BLaER1 (cell line): ENCODE results near the gene LRRC4B.
"Not testable (repeated sequence)": the region's sequence is repeated elsewhere in the genome, so short reads cannot be mapped to it uniquely, and the experiment has no call there.

ENCODE experiments used
- H3K27ac ChIP-seq: shearing (Covaris generic); formaldehyde crosslinking; 2 replicates; pipeline ENCODE4 v1.8.1; 2022
- H3K27me3 ChIP-seq: shearing (Covaris generic); formaldehyde crosslinking; 2 replicates; pipeline ENCODE4 v1.8.1; 2022
- H3K36me3 ChIP-seq: shearing (Covaris generic); formaldehyde crosslinking; 2 replicates; pipeline ENCODE4 v1.8.1; 2022
- H3K4me1 ChIP-seq: shearing (Covaris generic); formaldehyde crosslinking; 2 replicates; pipeline ENCODE4 v1.8.1; 2022
- H3K4me2 ChIP-seq: shearing (Covaris generic); formaldehyde crosslinking; 2 replicates; pipeline ENCODE4 v1.8.1; 2022
- H3K4me3 ChIP-seq: shearing (Covaris generic); formaldehyde crosslinking; 2 replicates; pipeline ENCODE4 v1.8.1; 2022
- H3K9ac ChIP-seq: shearing (Covaris generic); formaldehyde crosslinking; 2 replicates; pipeline ENCODE4 v1.8.1; 2022
- H3K9me3 ChIP-seq: shearing (Covaris generic); formaldehyde crosslinking; 2 replicates; pipeline ENCODE4 v1.8.1; 2022
- H4K20me1 ChIP-seq: shearing (Covaris generic); formaldehyde crosslinking; 2 replicates; pipeline ENCODE4 v1.8.1; 2022
- Cebpa-rat ChIP-seq: shearing (Covaris generic); IDR thresholded peaks from 2 replicates; pipeline ENCODE4 v1.8.1; 2022

LRRC4B gene

GRCh38 chr19:50480281-50481111 is 87.7 kb downstream of the LRRC4B start:
- peaks cover 32% of the 10 kb centered on the region for H3K4me1 ChIP-seq
- no peak overlapping the region for H3K4me3 ChIP-seq
- peak overlapping the region; percentile 35 for H3K27ac ChIP-seq

GRCh38 chr19:50479761-50480251 is 88.4 kb downstream of the LRRC4B start:
- peak overlapping the region; percentile 22; the same call in 1 of the 2 replicates for H3K9ac ChIP-seq
- H3K36me3 ChIP-seq = no peaks in the 10 kb centered on the region
- H3K4me1 ChIP-seq = peaks cover 27% of the 10 kb centered on the region
- H3K27me3 ChIP-seq = peaks cover 37% of the 10 kb centered on the region
- no peak for TF ChIP-seq Cebpa-rat
- H3K4me3 ChIP-seq = no peak overlapping the region
- H3K4me2 ChIP-seq = 0 out of 2 replicates have a peak overlapping the region, but pooled peaks have one; percentile 15
- no peaks in the 10 kb centered on the region for H3K9me3 ChIP-seq
- no peaks in the 10 kb centered on the region for H4K20me1 ChIP-seq
- no peak overlapping the region; the same call in 1 of the 2 replicates for H3K27ac ChIP-seq

More at GRCh38 chr19:50480281-50481111, 87.7 kb downstream of the LRRC4B start:
- H3K4me2 ChIP-seq = peak overlapping the region; percentile 50
- H3K36me3 ChIP-seq = no peaks in the 10 kb centered on the region
- no peaks in the 10 kb centered on the region for H4K20me1 ChIP-seq
- H3K27me3 ChIP-seq = peaks cover 30% of the 10 kb centered on the region
- H3K9ac ChIP-seq = 0 out of 2 replicates have a peak overlapping the region, but pooled peaks have one; percentile 16
- no peak for TF ChIP-seq Cebpa-rat
- H3K9me3 ChIP-seq = no peaks in the 10 kb centered on the region

- Histone ChIP-seq H3K9me3 (no peaks in the 10 kb centered on the region), H3K27me3 (peaks cover 38% of the 10 kb centered on the region), H3K4me3 (no peak overlapping the region), H3K9ac (no peak overlapping the region), H3K4me2 (0 out of 2 replicates have a peak overlapping the region, but pooled peaks have one; percentile 15), H3K27ac (no peak overlapping the region; the same call in 1 of the 2 replicates), H3K4me1 (peaks cover 21% of the 10 kb centered on the region), H3K36me3 (no peaks in the 10 kb centered on the region), H4K20me1 (no peaks in the 10 kb centered on the region)
- no peak for TF ChIP-seq Cebpa-rat
Measured at GRCh38 chr19:50478901-50479715, 89.1 kb downstream of the LRRC4B start.

- Histone ChIP-seq H3K36me3 (no peaks in the 10 kb centered on the region), H3K4me3 (no peak overlapping the region), H3K27ac (no peak overlapping the region), H3K4me2 (no peak overlapping the region), H4K20me1 (no peaks in the 10 kb centered on the region), H3K9ac (no peak overlapping the region), H3K4me1 (peaks cover 21% of the 10 kb centered on the region), H3K27me3 (peaks cover 38% of the 10 kb centered on the region), H3K9me3 (no peaks in the 10 kb centered on the region)
- TF ChIP-seq Cebpa-rat = no peak
Measured at GRCh38 chr19:50477751-50478515, 90.3 kb downstream of the LRRC4B start.

- H3K9me3 ChIP-seq = no peaks in the 10 kb centered on the region
- H3K4me1 ChIP-seq = peaks cover 21% of the 10 kb centered on the region
- H3K36me3 ChIP-seq = no peaks in the 10 kb centered on the region
- no peak overlapping the region; the same call in 1 of the 2 replicates for H3K4me3 ChIP-seq
- H4K20me1 ChIP-seq = no peaks in the 10 kb centered on the region
- no peak overlapping the region for H3K27ac ChIP-seq
- H3K27me3 ChIP-seq = peaks cover 38% of the 10 kb centered on the region
- TF ChIP-seq Cebpa-rat = no peak
- no peak overlapping the region for H3K4me2 ChIP-seq
- H3K9ac ChIP-seq = no peak overlapping the region
Measured at GRCh38 chr19:50476907-50477238, 91.4 kb downstream of the LRRC4B start.

- H3K4me1 ChIP-seq = peaks cover 17% of the 10 kb centered on the region
- no peak for TF ChIP-seq Cebpa-rat
- H4K20me1 ChIP-seq = no peaks in the 10 kb centered on the region
- H3K27me3 ChIP-seq = peaks cover 38% of the 10 kb centered on the region
- no peak within 1 kb of the TSS for H3K27ac ChIP-seq
- H3K36me3 ChIP-seq = no peaks in the 10 kb centered on the region
- peak within 1 kb of the TSS; percentile 42 for H3K4me2 ChIP-seq
- no peak within 1 kb of the TSS; the same call in none of the 2 replicates for H3K4me3 ChIP-seq
- no peak within 1 kb of the TSS for H3K9ac ChIP-seq
- H3K9me3 ChIP-seq = no peaks in the 10 kb centered on the region
Measured at GRCh38 chr19:50476224-50476906, 91.9 kb downstream of the LRRC4B start, which contains the start of the genes EMC10 and GARIN5A. EMC10 (plus strand) TSS chr19:50476507; CDS start chr19:50476545, 38 bp downstream. GARIN5A (minus strand) TSS chr19:50476848; CDS start chr19:50476388, 460 bp downstream.

GRCh38 chr19:50475736-50476223 is 92.5 kb downstream of the LRRC4B start:
- Histone ChIP-seq H3K4me3 (no peak overlapping the region), H3K27me3 (peaks cover 38% of the 10 kb centered on the region), H3K36me3 (no peaks in the 10 kb centered on the region), H3K4me2 (no peak overlapping the region), H3K27ac (no peak overlapping the region), H3K4me1 (peaks cover 11% of the 10 kb centered on the region), H3K9ac (no peak overlapping the region), H3K9me3 (no peaks in the 10 kb centered on the region), H4K20me1 (no peaks in the 10 kb centered on the region)
- TF ChIP-seq Cebpa-rat = no peak

- TF ChIP-seq Cebpa-rat = no peak
- no peaks in the 10 kb centered on the region for H3K9me3 ChIP-seq
- H3K9ac ChIP-seq = no peak overlapping the region
- H3K27ac ChIP-seq = no peak overlapping the region
- peaks cover 10% of the 10 kb centered on the region for H3K4me1 ChIP-seq
- no peak overlapping the region for H3K4me2 ChIP-seq
- peaks cover 38% of the 10 kb centered on the region for H3K27me3 ChIP-seq
- H3K36me3 ChIP-seq = no peaks in the 10 kb centered on the region
- H3K4me3 ChIP-seq = no peak overlapping the region
- H4K20me1 ChIP-seq = no peaks in the 10 kb centered on the region
Measured at GRCh38 chr19:50475101-50475568, 93.1 kb downstream of the LRRC4B start.

GRCh38 chr19:50473336-50473735 is 94.9 kb downstream of the LRRC4B start:
- not testable (repeated sequence) for H4K20me1 ChIP-seq, H3K27ac ChIP-seq, H3K4me3 ChIP-seq, H3K4me2 ChIP-seq, H3K36me3 ChIP-seq, H3K4me1 ChIP-seq, H3K9ac ChIP-seq, H3K9me3 ChIP-seq
- H3K27me3 ChIP-seq = peaks cover 36% of the 10 kb centered on the region
